Activated naive CD8-positive, alpha-beta T cell treated with anti-CD3 and anti-CD28 coated beads for 36 hours (primary cell): ENCODE measurements around the gene RTBDN. TPM values are rescaled to one million over a fixed set of nuclear protein-coding genes. Genes with fewer than 3 reads are reported as not detected.
"Not testable (repeated sequence)": the region's sequence is repeated elsewhere in the genome, so short reads cannot be mapped to it uniquely, and the experiment has no call there.

Experiments
- DNase-seq: peaks from one replicate; pipeline ENCODE4 v3.0.0; 2021
- H3K27ac Mint-ChIP-seq: one replicate; pipeline ENCODE4 v1.8.0; 2022; ENCODE audit warnings: mild to moderate bottlenecking, moderate library complexity, mixed read lengths
- H3K27me3 Mint-ChIP-seq: one replicate; pipeline ENCODE4 v1.8.0; 2022; ENCODE audit warnings: mild to moderate bottlenecking, mixed read lengths
- H3K36me3 Mint-ChIP-seq: one replicate; pipeline ENCODE4 v1.8.0; 2021; ENCODE audit warnings: mild to moderate bottlenecking, mixed read lengths
- H3K4me1 Mint-ChIP-seq: one replicate; pipeline ENCODE4 v1.8.0; 2021; ENCODE audit warnings: mixed read lengths
- H3K4me3 Mint-ChIP-seq: one replicate; pipeline ENCODE4 v1.8.0; 2022; ENCODE audit warnings: mild to moderate bottlenecking, moderate library complexity, mixed read lengths
- H3K9me3 Mint-ChIP-seq: one replicate; pipeline ENCODE4 v1.8.0; 2022; ENCODE audit warnings: mixed read lengths
- total RNA-seq, 2 experiments: library from RNA; stranded (reverse); gene quantifications; one replicate each; pipeline ENCODE4 v1.2.3, GENCODE V29; 2021

Gene RTBDN
- total RNA-seq, 2 experiments from 2014 or later: not detected

GRCh38 chr19:12840091-12841079, 6.0 kb upstream of the RTBDN start:
- Mint-ChIP-seq H3K27ac (no peak overlapping the region), H3K4me3 (no peak overlapping the region), H3K27me3 (peaks cover 89% of the 10 kb centered on the region), H3K4me1 (peaks cover 18% of the 10 kb centered on the region), H3K9me3 (no peaks in the 10 kb centered on the region), H3K36me3 (no peaks in the 10 kb centered on the region)
- DNase-seq: peak; percentile 67

- peak overlapping the region; percentile 52 for H3K4me3 Mint-ChIP-seq
- no peak for DNase-seq
- no peaks in the 10 kb centered on the region for H3K36me3 Mint-ChIP-seq
- peaks cover 92% of the 10 kb centered on the region for H3K27me3 Mint-ChIP-seq
- no peak overlapping the region for H3K27ac Mint-ChIP-seq
- peaks cover 23% of the 10 kb centered on the region for H3K4me1 Mint-ChIP-seq
- no peaks in the 10 kb centered on the region for H3K9me3 Mint-ChIP-seq
Measured at GRCh38 chr19:12838886-12839756, 4.7 kb upstream of the RTBDN start.

DNA sequence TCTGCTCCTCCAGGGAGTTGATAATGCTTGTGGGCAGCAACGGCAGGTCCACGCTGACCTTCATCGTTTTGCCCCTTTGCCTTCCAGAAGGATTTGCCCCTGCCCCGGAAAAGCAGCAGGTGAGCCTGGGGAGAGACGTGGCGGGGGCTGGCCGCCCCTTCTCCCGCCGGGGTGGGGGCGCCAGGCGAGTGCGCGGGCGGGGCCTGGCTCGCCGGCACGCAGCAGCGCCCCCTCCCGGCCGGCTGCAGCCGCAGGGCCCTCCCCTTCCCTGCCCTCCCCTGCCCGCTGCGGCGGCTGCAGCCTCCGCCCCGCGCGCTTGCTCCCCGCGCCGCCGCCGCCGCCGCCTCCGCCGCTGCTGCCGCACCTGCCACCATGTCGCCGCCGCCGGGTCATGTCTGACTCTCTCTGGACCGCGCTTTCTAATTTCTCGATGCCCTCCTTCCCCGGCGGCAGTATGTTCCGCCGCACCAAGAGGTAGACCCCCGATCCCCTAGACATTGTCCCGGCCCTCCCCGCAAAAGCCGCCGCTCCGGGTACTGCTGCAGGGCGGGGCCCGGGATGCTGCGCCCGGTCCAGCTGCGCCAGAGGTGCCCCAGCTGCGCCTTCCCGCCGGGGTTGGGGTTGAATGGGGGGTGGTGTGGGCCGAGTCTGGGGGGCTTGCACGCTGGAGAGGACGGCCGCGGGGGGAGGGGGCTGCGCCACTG, 4.0 kb upstream of the RTBDN start, which contains the start of gene MAST1:
MAST1 (plus strand) TSS at position 334 of the 704 bp plus-strand sequence; CDS start at position 392, 58 bp downstream.
- no peaks in the 10 kb centered on the region for H3K9me3 Mint-ChIP-seq
- peaks cover 23% of the 10 kb centered on the region for H3K4me1 Mint-ChIP-seq
- no peaks in the 10 kb centered on the region for H3K36me3 Mint-ChIP-seq
- peak within 1 kb of the TSS; percentile 52 for H3K4me3 Mint-ChIP-seq
- H3K27me3 Mint-ChIP-seq: peaks cover 85% of the 10 kb centered on the region
- DNase-seq: peak; percentile 72
- H3K27ac Mint-ChIP-seq: no peak within 1 kb of the TSS

- no peak for DNase-seq
- H3K27ac Mint-ChIP-seq: no peak overlapping the region
- H3K36me3 Mint-ChIP-seq: no peaks in the 10 kb centered on the region
- H3K27me3 Mint-ChIP-seq: peaks cover 90% of the 10 kb centered on the region
- peaks cover 29% of the 10 kb centered on the region for H3K4me1 Mint-ChIP-seq
- no peaks in the 10 kb centered on the region for H3K9me3 Mint-ChIP-seq
- H3K4me3 Mint-ChIP-seq: no peak overlapping the region
Measured at GRCh38 chr19:12837225-12837624, 2.8 kb upstream of the RTBDN start.

DNA sequence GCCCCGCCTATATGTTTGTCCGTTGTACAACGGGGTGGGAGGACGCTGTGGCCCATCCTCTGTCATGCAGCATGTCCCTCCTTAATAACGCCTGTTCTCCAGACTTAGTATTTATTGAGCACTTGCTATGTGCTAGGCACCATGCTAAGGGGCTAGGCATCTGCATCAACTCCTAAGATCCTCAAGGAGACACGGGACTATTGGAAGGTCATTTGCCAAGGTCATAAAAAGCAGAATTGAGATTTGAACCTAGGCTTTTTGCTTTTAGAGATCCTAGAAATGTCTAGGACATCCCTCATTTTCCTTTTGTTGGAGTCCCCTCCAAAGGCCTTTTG, 2.1 kb upstream of the RTBDN start:
- Mint-ChIP-seq H3K27ac (no peak overlapping the region), H3K36me3 (no peaks in the 10 kb centered on the region), H3K4me1 (peaks cover 28% of the 10 kb centered on the region), H3K9me3 (no peaks in the 10 kb centered on the region), H3K27me3 (peaks cover 91% of the 10 kb centered on the region), H3K4me3 (no peak overlapping the region)
- DNase-seq: no peak

GRCh38 chr19:12834976-12835757, 788 bp upstream of the RTBDN start:
- Mint-ChIP-seq H3K9me3 (no peaks in the 10 kb centered on the region), H3K27me3 (peaks cover 91% of the 10 kb centered on the region), H3K4me3 (no peak overlapping the region), H3K36me3 (no peaks in the 10 kb centered on the region), H3K4me1 (peaks cover 19% of the 10 kb centered on the region), H3K27ac (no peak overlapping the region)
- DNase-seq: peak; percentile 32

DNA sequence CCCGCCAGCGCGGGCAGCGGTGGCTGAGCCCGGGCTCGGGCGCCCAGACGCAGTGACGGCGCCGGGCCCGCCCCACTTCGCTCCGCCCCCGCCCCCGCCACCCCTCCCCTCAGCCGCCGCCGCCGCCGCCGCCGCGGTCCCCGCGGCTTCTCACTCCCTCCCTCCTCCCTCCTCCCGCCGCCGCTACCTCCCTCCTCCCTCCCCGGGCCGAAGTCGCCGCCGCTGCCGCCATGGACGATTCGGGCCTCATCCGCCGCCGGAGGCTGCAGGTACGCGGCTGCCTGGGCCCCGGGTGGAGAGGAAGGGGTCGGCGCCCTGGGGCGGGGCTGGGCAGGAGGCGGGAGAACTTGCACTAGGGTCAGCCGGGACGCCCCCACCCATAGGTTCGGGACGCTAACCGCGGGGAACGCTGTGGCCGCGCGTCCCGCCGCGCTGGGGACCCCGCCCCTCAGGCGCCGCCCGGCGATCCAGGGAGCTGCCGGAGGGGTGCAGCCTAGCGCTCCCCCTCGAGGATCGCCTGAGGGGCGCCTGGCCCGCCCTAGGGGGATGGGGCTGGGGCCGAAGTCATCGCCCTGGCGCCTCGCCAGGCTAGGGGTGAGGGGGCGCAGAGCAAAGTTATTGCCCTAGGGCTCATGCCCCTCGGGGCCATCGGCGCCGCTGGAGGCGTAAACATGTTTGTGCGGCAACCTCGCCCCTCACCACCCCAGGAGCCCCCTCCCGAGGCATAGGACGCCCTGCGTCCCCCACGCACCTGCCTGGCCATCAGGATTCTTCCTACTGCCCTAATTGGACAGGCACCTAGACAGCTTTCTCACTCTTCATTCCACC, 427 bp downstream of the RTBDN start:
- Mint-ChIP-seq H3K9me3 (no peaks in the 10 kb centered on the region), H3K27me3 (peaks cover 91% of the 10 kb centered on the region), H3K4me1 (peaks cover 16% of the 10 kb centered on the region), H3K36me3 (no peaks in the 10 kb centered on the region), H3K27ac (no peak overlapping the region), H3K4me3 (peak overlapping the region; percentile 58)
- DNase-seq: peak; percentile 33

GRCh38 chr19:12833418-12833737, 1.0 kb downstream of the RTBDN start:
- Mint-ChIP-seq H3K27ac (no peak overlapping the region), H3K27me3 (peaks cover 91% of the 10 kb centered on the region), H3K9me3 (no peaks in the 10 kb centered on the region), H3K4me1 (peaks cover 19% of the 10 kb centered on the region), H3K36me3 (no peaks in the 10 kb centered on the region), H3K4me3 (no peak overlapping the region)
- DNase-seq: no peak

DNA sequence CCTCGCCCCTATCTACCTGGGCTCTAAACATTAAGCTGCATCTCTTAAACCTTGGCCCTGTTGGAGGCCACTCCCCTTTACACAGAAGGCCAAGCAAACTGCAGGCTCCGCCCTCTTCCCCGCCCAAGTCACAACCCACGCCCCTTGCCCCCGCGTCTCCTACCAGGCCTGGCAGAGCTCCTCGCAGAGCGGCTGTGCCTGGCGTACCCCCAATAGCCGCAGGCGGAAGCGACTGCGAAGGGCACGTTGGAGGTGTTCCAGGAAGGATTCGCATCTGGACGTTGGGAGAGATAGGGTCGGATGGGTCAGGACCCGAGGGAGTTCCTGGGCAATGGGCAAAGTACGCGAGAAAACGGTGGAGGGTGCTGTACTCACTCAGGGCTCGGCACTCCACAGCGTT, 5.9 kb downstream of the RTBDN start:
- Mint-ChIP-seq H3K9me3 (no peaks in the 10 kb centered on the region), H3K4me1 (peaks cover 17% of the 10 kb centered on the region), H3K36me3 (peaks cover 1% of the 10 kb centered on the region), H3K27ac (no peak overlapping the region), H3K27me3 (peaks cover 87% of the 10 kb centered on the region), H3K4me3 (no peak overlapping the region)
- DNase-seq: peak; percentile 52

- peak overlapping the region; percentile 15 for H3K27ac Mint-ChIP-seq
- peaks cover 5% of the 10 kb centered on the region for H3K36me3 Mint-ChIP-seq
- no peak overlapping the region for H3K4me3 Mint-ChIP-seq
- H3K27me3 Mint-ChIP-seq: peaks cover 57% of the 10 kb centered on the region
- peaks cover 10% of the 10 kb centered on the region for H3K4me1 Mint-ChIP-seq
- DNase-seq: no peak
- peaks cover 3% of the 10 kb centered on the region for H3K9me3 Mint-ChIP-seq
Measured at GRCh38 chr19:12825254-12826131, 8.9 kb downstream of the RTBDN start.

DNA sequence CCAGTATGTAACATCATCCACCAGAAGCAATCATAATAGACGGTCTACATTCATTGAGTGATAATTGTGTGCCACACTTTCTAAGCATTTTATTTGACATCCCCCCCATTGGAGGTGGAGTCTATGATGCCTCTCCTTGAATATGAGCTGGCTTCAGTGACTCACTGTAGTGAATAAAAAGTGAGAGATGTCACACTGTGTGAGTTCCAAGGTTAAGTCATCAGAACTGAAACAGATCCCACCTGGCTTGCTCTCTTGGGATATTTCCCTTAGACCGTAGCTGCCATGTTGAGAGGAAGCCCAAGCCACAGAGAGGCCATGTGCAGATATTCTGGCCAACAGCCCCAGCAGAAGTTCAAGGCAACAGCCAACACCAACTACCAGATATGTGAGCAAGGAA, 12.6 kb downstream of the RTBDN start:
- no peak for DNase-seq
- Mint-ChIP-seq H3K36me3 (peaks cover 5% of the 10 kb centered on the region), H3K27ac (no peak overlapping the region), H3K27me3 (peaks cover 20% of the 10 kb centered on the region), H3K4me3 (no peak overlapping the region), H3K9me3 (peaks cover 3% of the 10 kb centered on the region), H3K4me1 (peaks cover 8% of the 10 kb centered on the region)

DNA sequence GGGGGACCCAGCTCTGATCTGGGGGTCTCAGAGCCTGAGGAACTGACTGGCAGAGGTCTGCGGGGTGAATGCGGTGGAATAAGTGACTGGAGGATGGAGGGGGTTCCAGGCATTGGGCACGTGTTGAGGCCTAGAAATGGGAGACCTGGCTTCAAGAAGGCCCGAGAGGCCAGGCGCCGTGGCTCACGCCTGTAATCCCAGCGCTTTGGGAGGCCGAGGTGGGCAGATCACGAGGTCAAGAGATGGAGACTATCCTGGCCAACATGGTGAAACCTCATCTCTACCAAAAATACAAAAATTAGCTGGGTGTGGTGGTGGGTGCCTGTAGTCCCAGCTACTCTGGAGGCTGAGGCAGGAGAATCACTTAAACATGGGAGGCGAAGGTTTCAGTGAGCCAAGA, 16.6 kb downstream of the RTBDN start:
- DNase-seq, H3K9me3 Mint-ChIP-seq: not testable (repeated sequence)
- H3K36me3 Mint-ChIP-seq: peaks cover 14% of the 10 kb centered on the region

DNA sequence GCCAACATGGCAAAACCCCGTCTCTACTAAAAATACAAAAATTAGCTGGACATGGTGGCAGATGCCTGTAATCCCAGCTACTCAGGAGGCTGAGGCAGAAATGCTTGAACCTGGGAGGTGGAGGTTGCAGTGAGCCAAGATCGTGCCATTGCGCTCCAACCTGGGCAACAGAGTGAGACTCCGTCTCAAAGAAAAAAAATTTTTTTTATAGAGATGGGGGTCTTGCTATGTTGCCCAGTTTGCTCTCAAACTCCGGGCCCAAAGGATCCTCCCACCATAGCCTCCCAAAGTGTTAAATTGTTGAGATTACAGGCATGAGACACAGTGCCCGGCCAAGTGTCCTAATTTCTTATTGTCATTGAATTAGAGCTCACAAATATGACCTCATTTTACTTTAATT, 17.2 kb downstream of the RTBDN start:
- H3K9me3 Mint-ChIP-seq, H3K27ac Mint-ChIP-seq, H3K27me3 Mint-ChIP-seq, DNase-seq, H3K4me1 Mint-ChIP-seq, H3K4me3 Mint-ChIP-seq: not testable (repeated sequence)
- peaks cover 15% of the 10 kb centered on the region for H3K36me3 Mint-ChIP-seq

More for the DNA sequence above, 16.6 kb downstream of the RTBDN start:
- not testable (repeated sequence) for H3K27ac Mint-ChIP-seq, H3K4me3 Mint-ChIP-seq, H3K27me3 Mint-ChIP-seq, H3K4me1 Mint-ChIP-seq
